D721Med (cell line): ENCODE measurements around the gene ATP5IF1.

Experiments used
- DNase-seq: peaks from one replicate; pipeline ENCODE4 v3.0.0; 2011; ENCODE audit warnings: low spot score; ENCODE audit not compliant: insufficient read length
- FAIRE-seq: peaks from 2 replicates; lab custom pipeline; 2011; peaks lifted over from hg19 to GRCh38; lab: Jason Lieb, UNC
- TF ChIP-seq, protein P1 (sequence below): IDR thresholded peaks from 2 replicates; pipeline ENCODE4 v1.5.1; 2012; ENCODE audit warnings: mild to moderate bottlenecking, control low read depth; ENCODE audit not compliant: insufficient read depth; ENCODE audit errors: missing control alignments

The ATP5IF1 gene

DNA sequence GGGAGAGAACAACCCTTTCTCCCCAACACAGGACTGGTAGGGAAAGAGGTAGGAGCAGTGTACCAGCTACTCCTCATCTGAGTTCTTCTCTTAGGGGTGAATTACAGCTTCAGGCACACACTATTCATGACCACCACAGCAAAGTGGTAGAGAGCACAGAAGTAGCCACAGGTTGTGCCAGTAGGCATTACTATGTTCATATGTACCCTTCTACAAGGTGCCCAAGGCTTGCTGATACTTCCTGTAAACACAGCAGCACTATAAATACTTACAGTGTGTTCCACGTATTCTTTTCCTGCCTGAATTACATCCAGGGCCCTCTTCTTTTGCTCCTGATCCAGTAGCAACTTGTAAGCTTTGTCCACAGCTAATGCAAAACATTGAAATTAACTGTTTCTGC lies 26.2 kb upstream of the ATP5IF1 start:
- FAIRE-seq (no peak), DNase-seq (no peak)
- TF ChIP-seq, protein P1, sequence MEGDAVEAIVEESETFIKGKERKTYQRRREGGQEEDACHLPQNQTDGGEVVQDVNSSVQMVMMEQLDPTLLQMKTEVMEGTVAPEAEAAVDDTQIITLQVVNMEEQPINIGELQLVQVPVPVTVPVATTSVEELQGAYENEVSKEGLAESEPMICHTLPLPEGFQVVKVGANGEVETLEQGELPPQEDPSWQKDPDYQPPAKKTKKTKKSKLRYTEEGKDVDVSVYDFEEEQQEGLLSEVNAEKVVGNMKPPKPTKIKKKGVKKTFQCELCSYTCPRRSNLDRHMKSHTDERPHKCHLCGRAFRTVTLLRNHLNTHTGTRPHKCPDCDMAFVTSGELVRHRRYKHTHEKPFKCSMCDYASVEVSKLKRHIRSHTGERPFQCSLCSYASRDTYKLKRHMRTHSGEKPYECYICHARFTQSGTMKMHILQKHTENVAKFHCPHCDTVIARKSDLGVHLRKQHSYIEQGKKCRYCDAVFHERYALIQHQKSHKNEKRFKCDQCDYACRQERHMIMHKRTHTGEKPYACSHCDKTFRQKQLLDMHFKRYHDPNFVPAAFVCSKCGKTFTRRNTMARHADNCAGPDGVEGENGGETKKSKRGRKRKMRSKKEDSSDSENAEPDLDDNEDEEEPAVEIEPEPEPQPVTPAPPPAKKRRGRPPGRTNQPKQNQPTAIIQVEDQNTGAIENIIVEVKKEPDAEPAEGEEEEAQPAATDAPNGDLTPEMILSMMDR, result no peak

DNA sequence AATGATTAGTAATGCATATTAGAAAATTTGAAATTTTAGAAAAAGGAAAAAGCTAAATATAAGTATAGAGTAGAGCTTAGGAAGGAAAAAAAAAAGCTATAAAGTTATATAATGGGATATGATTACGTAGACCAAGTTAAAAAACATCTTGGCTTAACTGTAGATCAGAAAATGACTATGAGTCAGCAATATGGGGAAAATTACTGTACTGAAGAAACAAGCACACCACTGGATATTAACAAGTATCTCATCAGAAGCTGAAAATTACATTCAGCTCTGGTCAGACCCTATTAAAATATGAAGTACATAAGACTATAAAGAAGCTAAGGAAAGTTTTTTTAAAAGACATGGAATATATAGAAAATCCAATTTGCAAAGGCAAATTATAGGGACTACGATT lies 22.6 kb upstream of the ATP5IF1 start:
- TF ChIP-seq, protein P1, result no peak
- DNase-seq, result no peak
- FAIRE-seq, result no peak

DNA sequence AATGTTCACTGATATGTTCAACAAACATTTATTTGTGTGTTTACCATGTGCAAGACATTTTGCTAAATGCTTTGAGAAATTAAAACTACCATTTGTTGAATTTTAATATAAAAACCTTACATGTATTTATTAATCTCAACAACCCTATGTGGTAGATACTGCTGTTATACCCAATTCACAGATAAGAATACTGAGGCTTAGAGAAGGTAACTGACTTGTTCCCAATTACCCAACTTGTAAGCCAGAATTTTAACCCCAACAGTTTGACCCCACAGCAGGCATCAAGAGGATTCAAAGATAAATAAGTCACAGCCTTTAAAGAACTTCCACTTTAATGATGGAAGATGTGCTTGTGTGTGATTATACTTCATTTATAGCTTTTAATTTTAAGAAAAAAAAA lies 6.8 kb upstream of the ATP5IF1 start:
- DNase-seq, result no peak
- FAIRE-seq, result no peak
- TF ChIP-seq, protein P1, result no peak

DNA sequence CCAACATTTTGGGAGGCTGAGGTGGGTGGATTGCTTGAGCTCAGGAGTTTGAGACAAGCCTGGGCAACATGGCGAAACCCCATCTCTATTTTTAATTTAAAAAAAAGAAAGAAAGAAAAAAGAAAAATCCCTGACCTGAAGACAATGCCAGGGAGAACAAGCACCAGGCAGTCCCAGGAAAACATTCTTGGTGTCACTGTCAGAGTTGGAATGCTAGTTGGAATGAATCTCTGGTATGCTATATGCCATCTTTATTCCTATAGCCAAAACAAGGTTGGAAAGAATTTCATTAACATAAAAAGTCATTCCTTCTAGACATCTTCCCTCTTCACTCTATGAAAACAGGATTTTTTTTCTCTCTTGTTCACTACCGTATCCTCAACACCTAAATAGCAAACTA lies 5.9 kb upstream of the ATP5IF1 start:
- DNase-seq (no peak), FAIRE-seq (no peak)
- TF ChIP-seq, protein P1, result no peak

DNA sequence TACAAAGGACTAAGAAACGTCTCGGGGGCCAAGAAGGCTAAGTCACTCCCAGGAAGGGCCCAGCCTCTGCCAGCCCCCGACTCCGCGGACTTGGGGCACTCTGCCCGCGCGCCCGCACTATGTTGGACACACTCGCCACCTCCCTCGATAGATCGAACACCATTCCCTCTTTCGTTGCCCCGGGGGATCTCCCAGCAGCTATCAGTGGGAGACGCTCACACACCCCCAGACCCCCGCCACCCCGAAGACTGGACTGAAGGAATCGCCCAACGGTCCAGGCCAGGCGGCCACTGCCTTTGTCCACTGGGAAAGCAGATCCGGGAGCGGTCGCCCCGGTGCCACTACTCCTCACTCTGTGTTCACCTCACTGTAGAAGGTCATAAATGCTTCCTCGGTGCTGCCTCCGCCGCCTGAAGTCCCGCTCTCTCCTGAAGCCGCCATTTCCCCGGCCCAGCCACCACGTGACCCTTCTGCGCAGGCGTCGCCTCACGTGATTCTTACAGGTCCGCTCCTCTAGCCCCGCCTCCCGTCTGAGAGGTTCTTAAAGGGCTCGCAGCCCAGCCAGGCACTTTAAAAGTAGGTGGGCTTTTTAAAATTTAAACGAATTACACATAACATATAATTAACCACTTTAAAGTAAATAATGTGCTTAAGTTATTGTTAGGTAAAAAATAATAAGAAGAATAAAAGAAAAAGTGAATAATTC lies 3.2 kb upstream of the ATP5IF1 start, which contains the start of gene DNAJC8:
Gene DNAJC8, minus strand, starts transcription at position 472 of the 706 bp plus-strand sequence. Its CDS starts 31 bp downstream, at position 441.
- DNase-seq (peak; percentile 85), FAIRE-seq (no peak)
- TF ChIP-seq, protein P1, result no peak

DNA sequence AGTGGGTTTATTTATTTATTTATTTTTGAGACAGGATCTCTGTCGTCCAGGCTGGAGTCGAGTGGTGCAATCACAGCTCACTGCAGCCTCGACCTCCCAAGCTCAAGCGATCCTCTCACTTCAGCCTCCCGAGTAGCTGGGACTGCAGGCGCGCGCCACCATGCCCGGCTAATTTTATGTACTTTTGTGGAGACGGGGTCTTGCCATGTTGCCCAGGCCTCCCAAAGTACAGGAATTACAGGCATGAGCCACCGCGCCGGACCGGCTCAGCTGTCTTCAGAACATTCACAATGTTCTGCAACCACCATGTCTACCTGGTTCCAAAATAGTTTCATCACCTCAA lies 2.7 kb upstream of the ATP5IF1 start:
- TF ChIP-seq, protein P1, result no peak
- no peak for DNase-seq
- FAIRE-seq, result no peak

DNA sequence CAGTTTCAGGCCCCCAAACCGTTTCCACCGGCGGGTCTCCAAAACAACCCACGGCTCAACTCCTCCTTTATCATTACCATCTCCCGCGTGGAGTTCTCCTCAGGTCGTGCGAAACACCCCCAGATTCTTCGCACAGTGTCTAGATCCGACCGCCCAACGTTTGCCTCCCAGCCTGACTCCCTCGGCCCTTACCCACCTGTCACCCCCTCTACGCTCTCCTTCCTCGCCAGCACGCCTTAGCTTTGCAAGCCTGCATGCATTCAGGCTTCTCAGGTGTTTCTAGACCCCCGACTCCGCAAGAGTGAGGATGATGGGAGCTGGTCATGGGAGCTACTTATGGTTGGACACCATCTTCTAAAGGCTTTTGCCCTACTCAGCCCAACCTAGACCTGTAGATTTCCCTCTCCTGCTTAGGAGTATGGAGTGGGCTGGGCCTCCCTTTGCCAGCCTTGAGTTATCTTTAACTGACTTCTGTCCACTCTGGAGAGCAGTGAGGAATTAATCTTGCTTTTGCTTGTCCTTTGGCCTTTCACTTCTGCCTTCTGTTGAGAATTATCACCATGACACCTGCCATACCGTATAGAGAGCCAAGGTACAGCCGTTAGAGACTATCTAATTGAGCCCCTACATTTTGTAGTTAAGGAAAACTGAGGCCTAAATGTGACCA lies 865 bp downstream of the ATP5IF1 start:
- FAIRE-seq (no peak), DNase-seq (no peak)
- TF ChIP-seq, protein P1, result no peak
